Activated T-cell treated with anti-CD3 and anti-CD28 coated beads for 48 hours (primary cell): ENCODE measurements around the gene CCDC85C.
"Not testable (repeated sequence)": the region's sequence is repeated elsewhere in the genome, so short reads cannot be mapped to it uniquely, and the experiment has no call there.

Source experiments
- DNase-seq: peaks from one replicate; pipeline ENCODE4 v3.0.0-alpha.2; 2020; ENCODE audit warnings: low read depth

The CCDC85C gene

GRCh38 chr14:99603471-99604277, at the start of gene CCDC85C:
TSS of gene CCDC85C (minus strand) at chr14:99604207. CDS start at chr14:99603959, 248 bp downstream.
- DNase-seq: peak; percentile 45

GRCh38 chr14:99651953-99652746, 48.1 kb upstream of the CCDC85C start:
- DNase-seq: no peak

GRCh38 chr14:99650189-99650588, 46.2 kb upstream of the CCDC85C start:
- DNase-seq: no peak

GRCh38 chr14:99649643-99650042, 45.6 kb upstream of the CCDC85C start:
- no peak for DNase-seq

GRCh38 chr14:99649219-99649618, 45.2 kb upstream of the CCDC85C start:
- DNase-seq: no peak

- DNase-seq: no peak
Measured at GRCh38 chr14:99648027-99648784, 44.2 kb upstream of the CCDC85C start.

GRCh38 chr14:99647411-99647810, 43.4 kb upstream of the CCDC85C start:
- no peak for DNase-seq

GRCh38 chr14:99645545-99646505, 41.8 kb upstream of the CCDC85C start:
- no peak for DNase-seq

- DNase-seq: no peak
Measured at GRCh38 chr14:99644723-99645544, 40.9 kb upstream of the CCDC85C start, which contains the start of gene HHIPL1. TSS of gene HHIPL1 (plus strand) at chr14:99645129. CDS start at chr14:99645208, 79 bp downstream.

- no peak for DNase-seq
Measured at GRCh38 chr14:99644035-99644587, 40.1 kb upstream of the CCDC85C start.

GRCh38 chr14:99643343-99643742, 39.3 kb upstream of the CCDC85C start:
- DNase-seq: no peak

- not testable (repeated sequence) for DNase-seq
Measured at GRCh38 chr14:99642771-99643170, 38.8 kb upstream of the CCDC85C start.

- DNase-seq: no peak
Measured at GRCh38 chr14:99637624-99638023, 33.6 kb upstream of the CCDC85C start.

- no peak for DNase-seq
Measured at GRCh38 chr14:99636487-99636886, 32.5 kb upstream of the CCDC85C start.

GRCh38 chr14:99635116-99635515, 31.1 kb upstream of the CCDC85C start:
- DNase-seq: no peak

GRCh38 chr14:99634443-99634842, 30.4 kb upstream of the CCDC85C start:
- DNase-seq: no peak

- DNase-seq: no peak
Measured at GRCh38 chr14:99633918-99634317, 29.9 kb upstream of the CCDC85C start.

GRCh38 chr14:99633141-99633540, 29.1 kb upstream of the CCDC85C start:
- no peak for DNase-seq

- DNase-seq: no peak
Measured at GRCh38 chr14:99632410-99633035, 28.5 kb upstream of the CCDC85C start.
